ENCODE results near the gene CCDC154.

DNA sequence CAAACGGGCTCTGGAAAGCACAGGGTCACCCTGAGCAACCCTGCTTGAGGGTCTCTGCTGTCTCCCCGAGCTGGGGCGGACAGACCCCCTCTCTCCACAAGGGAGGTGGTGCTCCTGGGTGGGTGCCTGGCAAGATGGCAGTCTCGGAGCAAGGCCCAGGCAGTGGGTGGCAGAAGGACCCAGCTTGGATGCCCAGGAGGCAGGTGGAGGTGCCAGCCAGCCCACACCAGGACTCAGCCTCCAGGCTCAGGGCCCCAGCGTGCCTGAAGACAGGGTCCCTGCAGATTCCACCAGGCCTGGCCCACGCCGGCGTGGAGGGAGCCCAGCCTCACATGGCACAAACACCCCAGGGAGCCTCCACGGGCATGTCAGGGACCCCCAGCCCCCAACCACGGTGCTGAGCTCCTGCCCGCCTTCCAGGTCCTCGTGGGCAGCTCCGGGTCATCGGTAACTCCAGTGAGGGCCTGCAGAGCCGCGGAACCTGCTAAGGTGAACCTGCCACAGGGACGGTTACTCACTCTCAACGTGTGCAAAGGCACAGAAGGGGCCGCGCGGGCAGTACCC lies 50.7 kb downstream of the CCDC154 start:
- TF ChIP-seq POLR2A (IDR thresholded peaks at IDR 0.05; ENCODE audit: low read depth, low read length): no peak
- TF ChIP-seq MAZ (IDR thresholded peaks at IDR 0.05; ENCODE audit: borderline replicate concordance, low read depth, low read length): no peak

Measured in IMR-90 (cell line).